ENCODE results near the gene VPS39.

Gene VPS39

DNA sequence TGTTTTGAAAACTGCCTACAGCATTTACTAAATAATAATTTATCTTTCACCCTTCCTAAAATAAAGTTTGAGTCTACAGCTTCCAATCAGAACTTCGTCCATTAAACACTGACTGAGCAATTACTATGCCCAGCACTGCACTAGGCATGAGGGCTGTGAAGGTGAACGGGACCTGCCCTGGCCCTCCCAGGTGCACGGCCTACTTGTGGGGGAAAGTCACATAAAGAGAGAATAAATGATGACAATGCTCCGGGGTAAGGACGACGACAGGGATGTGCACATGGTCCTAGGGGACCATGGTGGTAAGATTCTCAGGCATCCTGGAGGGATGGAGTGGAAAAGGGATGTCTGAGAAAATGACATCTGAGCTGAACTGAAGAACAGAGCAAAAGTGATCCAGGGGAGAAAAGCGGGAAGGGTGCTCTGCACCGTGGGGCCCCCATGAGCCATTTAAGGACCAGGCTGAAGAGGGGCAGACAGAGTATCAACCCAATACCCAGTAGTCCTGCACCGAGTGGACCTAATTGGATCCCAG is 63.2 kb downstream of the VPS39 start:
- no peak for DNase-seq (ENCODE audit: low read depth)

DNA sequence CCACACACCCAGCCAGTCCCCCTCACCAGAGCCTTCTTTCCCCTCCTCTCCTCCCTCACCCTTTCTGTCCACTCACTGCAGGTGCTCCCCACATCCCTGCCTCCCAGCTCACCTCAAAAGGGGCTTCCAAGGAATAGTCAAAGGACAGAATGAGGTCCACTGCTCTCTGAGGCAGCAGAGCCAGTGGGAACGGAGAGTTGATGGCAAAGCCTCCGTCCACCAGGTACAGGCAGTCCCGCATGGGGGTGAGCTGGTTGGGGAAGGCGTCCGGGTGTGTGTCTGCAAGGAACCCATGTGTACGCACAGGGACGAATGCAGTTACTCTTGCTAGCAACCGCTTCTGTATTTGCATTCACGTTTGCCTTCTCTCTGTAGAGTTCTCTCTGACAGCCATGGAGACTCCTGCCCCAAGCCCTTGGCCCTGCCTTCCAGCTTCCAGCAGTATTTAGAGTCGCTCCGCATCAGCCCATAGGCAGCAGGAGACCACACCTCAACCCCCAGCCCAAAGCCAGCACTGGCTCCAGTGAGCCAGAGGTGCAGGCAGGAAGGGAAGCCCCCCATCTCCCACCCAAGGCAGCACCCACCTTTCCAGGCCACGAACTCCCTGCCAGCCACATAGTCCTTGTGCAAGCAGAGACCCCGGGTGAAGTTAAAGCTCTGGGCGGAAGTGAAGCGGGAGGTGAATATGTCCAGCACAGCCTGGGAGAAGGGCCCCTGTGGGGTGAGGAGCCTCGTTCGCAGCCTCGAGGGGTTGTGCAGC is 64.1 kb downstream of the VPS39 start:
- DNase-seq (ENCODE audit: low read depth), result no peak

GRCh38 chr15:42143356-42143755 is 64.7 kb downstream of the VPS39 start:
- no peak for DNase-seq (ENCODE audit: low read depth)

DNA sequence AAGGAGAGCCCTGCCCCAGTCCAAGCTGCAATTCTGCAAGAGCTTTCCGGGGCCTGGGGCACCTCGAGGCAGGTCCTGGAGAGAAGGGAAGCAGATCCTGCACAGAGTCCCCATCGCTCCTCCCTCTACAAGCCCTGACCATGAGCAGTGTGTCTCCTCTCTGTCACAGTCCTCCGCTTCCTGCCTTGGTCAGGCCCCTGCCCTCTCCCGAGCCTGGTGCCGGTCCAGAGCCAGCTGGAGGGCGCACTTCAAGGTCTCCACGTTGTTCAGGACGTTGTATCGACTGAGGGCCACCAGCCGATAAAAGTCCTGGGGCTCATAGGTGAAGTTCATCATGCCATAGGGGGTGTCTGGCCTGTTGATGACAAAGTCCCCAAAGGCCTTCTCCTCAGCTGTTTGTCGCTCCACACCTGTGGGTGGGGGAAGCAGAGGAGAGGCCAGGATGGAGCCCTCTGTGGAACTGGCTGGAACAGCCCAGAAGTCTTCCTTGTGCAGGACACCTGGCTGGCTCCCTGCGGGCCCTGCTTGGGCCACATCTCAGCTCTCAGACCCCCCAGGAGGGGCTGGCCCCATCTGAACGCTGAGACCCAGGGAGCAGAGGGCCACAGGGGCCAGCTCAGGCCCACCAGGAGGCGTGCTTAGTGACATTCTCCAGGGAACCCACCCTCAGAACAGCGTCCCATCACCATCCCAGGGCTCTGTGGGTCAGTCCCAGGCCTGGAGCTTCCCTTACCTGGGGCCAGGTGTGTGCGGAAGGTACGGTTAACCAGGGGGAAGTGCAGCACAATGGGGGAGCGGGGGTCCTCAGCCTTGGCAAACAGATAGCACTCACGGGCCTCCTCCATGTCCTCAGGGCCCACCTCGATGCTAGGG is 66.1 kb downstream of the VPS39 start:
- no peak for DNase-seq (ENCODE audit: low read depth)

DNA sequence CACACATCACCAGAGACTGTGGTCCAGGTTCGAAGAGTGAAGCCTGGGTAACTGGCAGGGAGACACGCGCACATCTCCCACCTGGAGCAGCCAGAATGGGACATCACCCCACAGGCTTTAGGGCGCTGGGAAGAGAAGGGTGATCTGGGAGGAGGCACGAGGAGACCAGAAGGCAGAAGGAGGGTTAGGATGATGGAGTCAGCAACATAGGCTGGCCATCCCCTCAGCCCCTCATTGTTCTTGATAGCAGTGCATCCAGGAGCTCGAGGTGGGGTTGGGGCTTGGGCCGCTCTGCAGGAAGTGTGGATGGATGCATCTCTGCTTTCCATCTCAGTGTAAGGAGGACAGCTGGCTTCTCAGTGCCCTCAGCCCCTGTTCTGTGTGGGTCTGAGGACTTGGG is 66.9 kb downstream of the VPS39 start:
- no peak for DNase-seq (ENCODE audit: low read depth)

DNA sequence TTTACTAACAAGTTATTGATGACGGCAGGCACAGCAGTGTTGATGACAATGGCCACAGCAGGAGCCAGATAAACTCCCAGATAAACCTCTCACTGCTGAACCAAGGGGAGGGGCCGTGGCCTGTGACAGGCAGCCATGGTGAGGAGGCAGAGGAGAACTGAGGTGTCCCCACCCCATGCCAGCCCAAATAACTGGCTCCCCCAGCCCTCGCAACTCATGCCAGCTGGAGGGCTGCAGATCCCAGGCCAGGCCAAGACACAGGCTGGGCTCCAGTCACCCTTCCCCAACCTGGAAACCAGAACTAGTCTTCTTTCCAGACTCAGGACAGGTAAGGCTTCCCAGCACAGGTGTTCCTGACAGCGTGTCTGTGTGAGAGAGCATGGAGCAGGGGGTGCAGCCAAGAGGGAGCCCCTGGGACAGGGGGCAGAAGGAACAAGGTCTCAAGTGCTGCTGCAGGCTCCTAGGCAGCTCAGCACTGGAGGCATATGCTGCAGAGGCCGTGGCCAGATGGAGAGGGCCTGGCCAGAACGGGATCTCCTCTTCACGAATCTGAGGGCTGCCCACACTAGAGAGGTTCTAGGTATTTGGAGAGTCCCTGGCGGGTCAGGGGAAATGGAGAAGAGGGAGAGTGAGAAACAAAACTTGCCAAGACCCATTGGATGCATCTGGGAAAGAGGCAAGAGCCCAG is 67.6 kb downstream of the VPS39 start:
- DNase-seq (ENCODE audit: low read depth), result no peak

DNA sequence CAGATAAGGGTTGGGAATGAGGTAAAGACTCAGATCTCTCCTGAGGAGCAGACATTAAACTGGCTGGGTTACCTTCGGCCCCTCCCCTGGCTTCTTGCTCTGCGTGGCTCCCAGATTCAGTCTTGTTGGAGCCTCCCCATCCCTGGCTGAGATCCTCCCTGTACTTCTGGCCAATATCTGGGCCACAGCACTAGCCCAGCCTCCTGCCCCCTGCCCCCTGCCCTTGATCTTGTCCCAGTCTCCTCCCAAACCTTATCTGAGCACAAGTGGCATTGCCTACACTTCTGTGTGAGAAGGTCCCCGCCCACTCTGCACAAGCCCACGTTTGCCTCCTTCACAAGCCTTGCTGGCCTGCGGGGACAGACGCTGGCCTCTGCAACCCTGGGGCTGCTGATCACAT is 68.5 kb downstream of the VPS39 start:
- DNase-seq (ENCODE audit: low read depth), result no peak

GRCh38 chr15:42138968-42139386 is 69.1 kb downstream of the VPS39 start:
- DNase-seq (ENCODE audit: low read depth), result no peak

- DNase-seq (ENCODE audit: low read depth), result no peak
Measured at GRCh38 chr15:42138411-42138810, 69.7 kb downstream of the VPS39 start.

GRCh38 chr15:42137461-42138261 is 70.4 kb downstream of the VPS39 start:
- DNase-seq (ENCODE audit: low read depth), result peak; percentile 24

DNA sequence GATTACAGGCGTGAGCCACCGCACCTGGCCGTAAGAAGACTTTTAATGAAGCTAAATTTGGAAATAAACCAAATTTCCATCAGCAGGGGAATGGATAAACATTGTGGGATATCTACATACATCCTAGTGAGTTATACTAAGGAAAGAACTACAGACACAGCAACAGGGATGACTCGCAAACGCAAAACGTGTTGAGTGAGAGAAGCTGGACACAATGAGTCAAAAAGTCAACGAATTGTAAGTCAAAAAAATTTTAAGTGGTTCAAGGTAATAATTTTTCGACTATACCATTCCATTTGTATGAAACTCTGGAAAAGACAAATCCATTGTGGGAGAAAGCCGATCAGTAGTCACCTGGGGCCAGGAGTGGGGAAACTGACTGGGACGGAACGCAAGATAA is 71.6 kb downstream of the VPS39 start:
- no peak for DNase-seq (ENCODE audit: low read depth)

- DNase-seq (ENCODE audit: low read depth), result no peak
Measured at GRCh38 chr15:42135351-42135750, 72.8 kb downstream of the VPS39 start.

- no peak for DNase-seq (ENCODE audit: low read depth)
Measured at GRCh38 chr15:42134617-42135245, 73.4 kb downstream of the VPS39 start.

DNA sequence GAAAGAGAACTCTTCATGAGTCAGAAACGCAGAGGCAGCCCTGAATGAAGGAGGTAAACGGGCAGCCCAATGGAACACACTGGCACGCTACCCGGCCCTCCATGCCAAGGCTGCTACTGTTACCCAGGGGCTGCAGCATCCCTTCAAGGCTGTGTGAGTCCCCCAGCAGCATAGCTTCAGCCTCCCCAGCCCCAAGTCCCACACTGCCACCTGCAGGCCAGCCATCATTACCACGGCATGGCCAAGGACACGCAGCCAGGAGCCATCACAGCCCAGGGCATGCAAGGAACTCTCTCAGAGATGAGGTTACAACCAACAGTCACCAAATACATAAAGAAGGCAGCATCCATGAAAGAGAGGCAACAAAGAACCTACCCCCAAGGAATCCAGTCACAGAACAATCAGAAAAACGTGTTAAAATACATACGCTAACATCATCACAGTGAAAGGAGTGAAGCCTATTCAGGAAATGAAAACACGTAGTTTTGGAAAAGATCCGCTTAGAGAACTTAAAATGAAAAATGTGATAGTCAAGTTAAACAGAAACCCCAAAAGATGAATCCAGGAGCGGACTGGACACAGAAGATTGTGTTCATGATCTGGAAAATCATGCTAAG is 74.1 kb downstream of the VPS39 start:
- no peak for DNase-seq (ENCODE audit: low read depth)

GRCh38 chr15:42133356-42133755 is 74.7 kb downstream of the VPS39 start:
- DNase-seq (ENCODE audit: low read depth), result no peak

- no peak for DNase-seq (ENCODE audit: low read depth)
Measured at GRCh38 chr15:42131826-42132806, 76.0 kb downstream of the VPS39 start.

- no peak for DNase-seq (ENCODE audit: low read depth)
Measured at GRCh38 chr15:42131006-42131405, 77.1 kb downstream of the VPS39 start.

DNA sequence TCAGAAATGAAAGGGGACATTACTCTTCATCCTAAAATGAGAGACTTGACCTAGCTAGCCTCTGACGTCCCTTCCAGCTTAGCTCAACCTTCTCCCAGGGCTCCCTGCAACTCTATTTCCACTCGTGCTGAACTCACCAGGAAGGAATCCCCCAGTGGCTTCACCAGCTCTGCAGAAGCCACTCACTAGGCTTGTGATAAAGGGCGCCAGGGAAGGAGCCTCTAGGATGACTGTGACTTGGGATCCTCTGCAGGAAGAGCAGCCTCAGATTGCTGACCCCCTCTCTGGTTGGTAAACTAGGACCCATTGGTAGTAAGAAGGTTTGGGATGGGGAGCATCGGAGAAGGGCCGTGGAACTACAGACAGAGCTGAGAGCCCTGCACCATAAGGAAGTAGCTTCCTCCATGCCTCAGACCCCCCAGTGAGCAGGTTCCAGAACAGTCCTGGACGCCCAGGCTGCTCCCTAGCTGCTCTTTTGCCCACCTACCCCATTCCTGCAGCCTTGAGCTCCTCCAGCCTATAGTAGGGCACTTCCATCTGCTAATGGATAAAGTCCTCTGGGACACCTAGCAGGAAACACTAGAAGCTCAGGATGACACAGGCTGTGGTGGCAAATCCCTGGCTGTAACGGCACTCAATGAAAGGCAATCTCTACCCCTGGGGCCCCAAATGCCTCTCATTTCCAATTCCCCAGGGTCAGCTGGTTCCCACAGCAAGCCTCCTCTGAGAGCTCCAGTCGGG is 77.7 kb downstream of the VPS39 start:
- no peak for DNase-seq (ENCODE audit: low read depth)

- DNase-seq (ENCODE audit: low read depth), result no peak
Measured at GRCh38 chr15:42129364-42129763, 78.7 kb downstream of the VPS39 start.
